Loucy (cell line): Measurements from ENCODE around the gene IL33.

ENCODE experiments used
- EZH2phosphoT487 ChIP-seq: fragments of 200-600 bp; IDR thresholded peaks from 2 replicates; pipeline ENCODE4 v1.6.1; 2018; ENCODE audit warnings: antibody characterized with exemption, mild to moderate bottlenecking, moderate library complexity, borderline replicate concordance
- TF ChIP-seq, protein P1 (sequence below): fragments of 200-600 bp; sonication (generic); conservative IDR thresholded peaks from 2 replicates; pipeline ENCODE4 v1.5.1; 2014; ENCODE audit warnings: mild to moderate bottlenecking, antibody characterized with exemption, low read length

DNA sequence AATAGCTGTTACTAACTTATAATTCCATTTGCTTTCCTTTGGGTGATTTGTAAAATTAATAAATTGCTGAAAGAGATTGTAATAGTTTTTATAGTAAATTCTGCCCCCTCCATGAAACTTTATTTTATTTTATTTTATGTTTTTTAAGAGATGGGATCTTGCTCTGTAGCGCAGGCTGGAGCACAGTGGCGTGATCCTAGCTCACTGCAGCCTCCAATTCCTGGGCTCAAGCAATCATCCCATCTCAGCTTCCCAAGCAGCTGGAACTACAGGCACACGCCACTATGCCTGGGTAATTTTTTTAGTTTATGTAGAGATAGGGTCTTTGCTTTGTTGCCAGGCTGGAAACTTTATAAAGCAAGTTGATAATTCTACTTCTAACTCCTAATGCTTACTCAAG is 395 bp downstream of the IL33 start:
- TF ChIP-seq, protein P1, sequence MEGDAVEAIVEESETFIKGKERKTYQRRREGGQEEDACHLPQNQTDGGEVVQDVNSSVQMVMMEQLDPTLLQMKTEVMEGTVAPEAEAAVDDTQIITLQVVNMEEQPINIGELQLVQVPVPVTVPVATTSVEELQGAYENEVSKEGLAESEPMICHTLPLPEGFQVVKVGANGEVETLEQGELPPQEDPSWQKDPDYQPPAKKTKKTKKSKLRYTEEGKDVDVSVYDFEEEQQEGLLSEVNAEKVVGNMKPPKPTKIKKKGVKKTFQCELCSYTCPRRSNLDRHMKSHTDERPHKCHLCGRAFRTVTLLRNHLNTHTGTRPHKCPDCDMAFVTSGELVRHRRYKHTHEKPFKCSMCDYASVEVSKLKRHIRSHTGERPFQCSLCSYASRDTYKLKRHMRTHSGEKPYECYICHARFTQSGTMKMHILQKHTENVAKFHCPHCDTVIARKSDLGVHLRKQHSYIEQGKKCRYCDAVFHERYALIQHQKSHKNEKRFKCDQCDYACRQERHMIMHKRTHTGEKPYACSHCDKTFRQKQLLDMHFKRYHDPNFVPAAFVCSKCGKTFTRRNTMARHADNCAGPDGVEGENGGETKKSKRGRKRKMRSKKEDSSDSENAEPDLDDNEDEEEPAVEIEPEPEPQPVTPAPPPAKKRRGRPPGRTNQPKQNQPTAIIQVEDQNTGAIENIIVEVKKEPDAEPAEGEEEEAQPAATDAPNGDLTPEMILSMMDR: no peak
- TF ChIP-seq EZH2phosphoT487: no peak
